ENCODE results near the gene AKR1C2. TPM values are rescaled to one million over a fixed set of nuclear protein-coding genes. Genes with fewer than 3 reads are reported as not detected.
"Not testable (repeated sequence)": the region's sequence is repeated elsewhere in the genome, so short reads cannot be mapped to it uniquely, and the experiment has no call there.

The AKR1C2 gene
- under 1 TPM in 2 of 3 donors, not detected in 1; 0.32 to 0.52 TPM for total RNA-seq

DNA sequence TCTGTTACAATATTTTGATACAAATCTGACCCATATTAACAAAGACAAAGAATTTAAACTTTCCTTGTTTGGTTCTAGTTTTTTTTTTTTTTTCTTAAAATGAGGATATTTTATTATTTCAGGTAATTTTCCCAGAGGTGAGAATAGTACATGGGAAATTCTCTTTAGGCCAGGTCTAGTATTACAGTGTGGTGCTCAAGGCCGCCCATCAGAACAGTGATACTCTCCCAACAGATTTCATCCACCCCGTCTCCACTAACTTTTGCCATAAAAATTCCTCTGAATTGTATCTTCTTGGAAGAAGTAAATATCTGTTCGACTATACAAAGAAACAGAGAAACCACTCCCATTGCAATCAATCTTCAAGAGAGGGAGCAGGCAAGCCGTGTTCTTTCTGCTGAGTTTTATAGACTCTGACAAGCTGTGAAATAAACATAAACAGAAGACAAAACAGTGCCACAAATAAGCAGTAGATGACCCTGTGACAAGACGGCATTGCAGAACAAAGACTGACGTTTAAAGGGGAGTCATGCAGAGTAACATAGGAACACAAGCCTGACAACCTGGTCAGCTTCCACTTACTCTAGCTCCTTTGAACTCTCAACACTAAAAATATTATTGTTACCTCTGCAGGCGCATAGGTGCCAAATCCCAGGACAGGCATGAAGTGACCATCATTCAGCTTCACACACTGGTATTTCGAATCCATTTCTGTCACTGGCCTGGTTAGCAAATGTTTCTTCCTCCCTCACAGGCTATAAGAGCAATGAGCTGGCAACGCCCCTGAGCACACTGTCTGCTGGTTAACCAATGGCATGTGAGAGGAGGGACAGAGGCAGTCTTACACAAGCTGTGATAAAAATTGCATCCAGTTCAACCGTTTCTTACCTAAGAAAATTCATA is at the start of gene AKR1C2:
TSS of gene AKR1C2 (minus strand) at position 731 of the 903 bp plus-strand sequence. CDS start at position 709, 22 bp downstream.
- H3K9me3 Mint-ChIP-seq; H3K4me3 Mint-ChIP-seq; H3K36me3 Mint-ChIP-seq (ENCODE audit: insufficient read depth); H3K27me3 Mint-ChIP-seq (ENCODE audit: low read depth); ATAC-seq; H3K4me1 Mint-ChIP-seq (ENCODE audit: low read depth); DNase-seq: not testable (repeated sequence)

DNA sequence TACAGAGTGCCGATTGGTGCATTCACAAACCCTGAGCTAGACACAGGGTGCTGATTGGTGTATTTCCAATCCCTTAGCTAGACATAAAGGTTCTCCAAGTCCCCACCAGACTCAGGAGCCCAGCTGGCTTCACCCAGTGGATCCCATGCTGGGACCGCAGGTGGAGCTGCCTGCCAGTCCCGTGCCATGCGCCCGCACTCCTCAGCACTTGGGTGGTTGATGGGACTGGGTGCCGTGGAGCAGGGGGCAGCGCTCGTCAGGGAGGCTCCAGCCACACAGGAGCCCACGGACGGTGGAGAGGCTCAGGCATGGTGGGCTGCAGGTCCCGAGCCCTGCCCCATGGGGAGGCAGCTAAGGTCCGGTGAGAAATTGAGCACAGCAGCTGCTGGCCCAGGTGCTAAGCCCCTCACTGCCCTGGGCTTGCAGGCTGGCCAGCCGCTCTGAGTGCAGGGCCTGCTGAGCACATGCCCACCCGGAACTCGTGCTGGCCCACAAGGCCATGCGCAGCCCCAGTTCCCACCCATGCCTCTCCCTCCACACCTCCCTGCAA is 49.4 kb upstream of the AKR1C2 start:
- ATAC-seq; H3K27me3 Mint-ChIP-seq (ENCODE audit: low read depth); H3K9me3 Mint-ChIP-seq; H3K36me3 Mint-ChIP-seq (ENCODE audit: insufficient read depth); H3K4me1 Mint-ChIP-seq (ENCODE audit: low read depth); H3K4me3 Mint-ChIP-seq; DNase-seq: not testable (repeated sequence)

DNA sequence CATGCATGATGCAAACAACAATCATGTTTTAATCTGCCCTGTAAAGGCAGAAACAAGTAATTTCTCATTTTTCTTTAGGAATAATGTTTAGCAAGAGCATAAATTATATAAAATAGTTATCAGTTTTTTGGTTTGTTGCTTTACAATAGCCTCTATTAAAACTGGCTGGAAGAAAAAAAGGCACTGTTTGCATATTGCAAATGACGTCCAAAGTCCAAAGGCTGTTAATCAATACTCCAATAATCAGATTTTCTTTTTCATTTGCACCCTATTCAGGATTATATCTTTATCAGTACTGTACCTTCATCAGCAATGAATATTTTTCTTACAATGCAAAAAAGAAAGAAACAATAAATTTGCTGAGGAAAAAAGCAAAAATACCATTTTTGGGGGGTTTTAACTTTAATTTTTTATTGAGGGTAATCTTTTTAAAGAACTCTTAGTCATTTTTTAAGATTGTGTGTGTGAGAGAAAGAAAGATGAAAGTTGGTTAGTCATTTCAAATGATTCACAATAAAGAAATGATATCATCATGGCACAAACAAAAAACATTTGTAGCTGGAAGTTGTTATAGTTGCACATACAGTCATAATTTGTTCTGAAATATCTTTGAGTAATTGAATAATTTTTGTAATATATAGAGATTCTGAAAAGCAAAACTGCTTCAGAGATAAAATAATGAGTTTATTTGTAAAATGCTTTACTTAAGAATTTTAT is 44.4 kb upstream of the AKR1C2 start:
- Mint-ChIP-seq H3K27me3 (ENCODE audit: low read depth) (no peaks in the 10 kb centered on the region), H3K4me1 (ENCODE audit: low read depth) (no peaks in the 10 kb centered on the region), H3K4me3 (no peak overlapping the region), H3K9me3 (no peaks in the 10 kb centered on the region), H3K36me3 (ENCODE audit: insufficient read depth) (no peaks in the 10 kb centered on the region)
- ATAC-seq (no peak), DNase-seq (no peak)

GRCh38 chr10:5047055-5047454 is 43.4 kb upstream of the AKR1C2 start:
- H3K4me3 Mint-ChIP-seq; H3K36me3 Mint-ChIP-seq (ENCODE audit: insufficient read depth); H3K9me3 Mint-ChIP-seq; H3K4me1 Mint-ChIP-seq (ENCODE audit: low read depth); H3K27me3 Mint-ChIP-seq (ENCODE audit: low read depth); ATAC-seq; DNase-seq: not testable (repeated sequence)

DNA sequence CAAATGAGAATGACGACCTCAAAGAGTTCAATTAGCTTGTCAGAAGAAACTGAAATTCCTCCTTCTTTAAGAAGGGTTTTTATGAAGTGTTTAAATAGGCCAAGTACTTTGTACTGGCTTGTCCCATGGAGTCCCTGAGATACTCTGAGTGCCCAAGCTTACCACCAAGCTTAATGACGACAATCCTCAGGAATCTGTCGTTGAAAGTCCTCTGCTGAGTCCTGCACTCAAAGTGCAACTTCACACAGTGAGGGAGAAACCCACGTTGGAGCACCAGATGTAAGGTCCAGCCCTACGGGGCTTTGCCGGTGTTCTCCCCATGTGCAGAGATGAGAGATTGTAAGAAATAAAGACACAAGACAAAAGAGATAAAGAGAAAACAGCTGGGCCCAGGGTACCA is 42.8 kb upstream of the AKR1C2 start:
- Mint-ChIP-seq H3K27me3 (ENCODE audit: low read depth) (peaks cover under 1% of the 10 kb centered on the region), H3K4me3 (no peak overlapping the region), H3K4me1 (ENCODE audit: low read depth) (peaks cover under 1% of the 10 kb centered on the region), H3K36me3 (ENCODE audit: insufficient read depth) (no peaks in the 10 kb centered on the region), H3K9me3 (no peaks in the 10 kb centered on the region)
- ATAC-seq, result no peak
- DNase-seq, result no peak

DNA sequence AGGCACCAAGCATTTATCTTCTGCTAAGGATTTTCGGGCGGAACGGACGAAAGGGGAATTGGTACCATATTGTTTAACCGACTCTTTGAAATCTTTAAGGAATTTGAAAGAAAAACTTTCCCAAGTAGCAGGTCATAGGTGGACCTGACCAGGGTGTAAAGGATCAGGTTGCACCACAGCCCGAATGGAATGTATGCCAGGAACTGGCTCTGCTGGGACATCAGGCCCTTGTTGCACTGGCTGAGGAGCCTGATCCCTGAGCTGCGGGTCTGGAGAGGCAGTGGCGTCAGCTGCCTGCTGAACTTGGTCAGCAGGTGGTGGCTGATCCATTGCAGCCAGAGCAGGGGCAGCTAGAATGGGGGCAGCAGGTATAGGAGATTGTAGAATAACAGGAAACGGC is 41.4 kb upstream of the AKR1C2 start:
- Mint-ChIP-seq H3K4me3 (no peak overlapping the region), H3K4me1 (ENCODE audit: low read depth) (peaks cover 3% of the 10 kb centered on the region), H3K27me3 (ENCODE audit: low read depth) (peaks cover 4% of the 10 kb centered on the region), H3K9me3 (no peaks in the 10 kb centered on the region), H3K36me3 (ENCODE audit: insufficient read depth) (no peaks in the 10 kb centered on the region)
- no peak for DNase-seq
- no peak for ATAC-seq

DNA sequence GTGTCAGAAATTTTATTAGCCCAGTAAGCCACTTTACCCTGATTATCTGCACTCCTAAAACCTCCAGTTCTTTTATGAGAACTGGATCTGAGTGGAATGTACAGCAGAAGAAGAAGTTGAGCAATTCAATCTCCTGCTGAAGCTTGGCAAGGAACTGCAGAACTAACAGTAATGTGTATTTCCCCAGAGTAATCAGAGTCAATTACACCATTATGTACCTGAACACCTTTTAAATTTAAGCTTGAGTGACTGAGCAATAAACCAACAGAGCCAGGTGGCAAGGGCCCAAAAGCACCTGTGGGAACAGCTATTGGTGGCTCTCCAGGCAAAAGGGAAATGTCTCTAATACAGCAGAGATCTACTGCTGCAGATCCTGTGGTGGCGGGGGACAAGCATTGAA is 40.1 kb upstream of the AKR1C2 start:
- ATAC-seq (no peak), DNase-seq (no peak)
- H3K9me3 Mint-ChIP-seq, result no peaks in the 10 kb centered on the region
- H3K27me3 Mint-ChIP-seq (ENCODE audit: low read depth), result peaks cover 4% of the 10 kb centered on the region
- H3K4me1 Mint-ChIP-seq (ENCODE audit: low read depth), result peaks cover 3% of the 10 kb centered on the region
- H3K36me3 Mint-ChIP-seq (ENCODE audit: insufficient read depth), result no peaks in the 10 kb centered on the region
- H3K4me3 Mint-ChIP-seq, result no peak overlapping the region

GRCh38 chr10:5042922-5043321 is 39.3 kb upstream of the AKR1C2 start:
- Mint-ChIP-seq H3K4me3 (no peak overlapping the region), H3K27me3 (ENCODE audit: low read depth) (peaks cover 4% of the 10 kb centered on the region), H3K4me1 (ENCODE audit: low read depth) (peaks cover 3% of the 10 kb centered on the region), H3K9me3 (no peaks in the 10 kb centered on the region), H3K36me3 (ENCODE audit: insufficient read depth) (no peaks in the 10 kb centered on the region)
- DNase-seq, result no peak
- ATAC-seq, result no peak

DNA sequence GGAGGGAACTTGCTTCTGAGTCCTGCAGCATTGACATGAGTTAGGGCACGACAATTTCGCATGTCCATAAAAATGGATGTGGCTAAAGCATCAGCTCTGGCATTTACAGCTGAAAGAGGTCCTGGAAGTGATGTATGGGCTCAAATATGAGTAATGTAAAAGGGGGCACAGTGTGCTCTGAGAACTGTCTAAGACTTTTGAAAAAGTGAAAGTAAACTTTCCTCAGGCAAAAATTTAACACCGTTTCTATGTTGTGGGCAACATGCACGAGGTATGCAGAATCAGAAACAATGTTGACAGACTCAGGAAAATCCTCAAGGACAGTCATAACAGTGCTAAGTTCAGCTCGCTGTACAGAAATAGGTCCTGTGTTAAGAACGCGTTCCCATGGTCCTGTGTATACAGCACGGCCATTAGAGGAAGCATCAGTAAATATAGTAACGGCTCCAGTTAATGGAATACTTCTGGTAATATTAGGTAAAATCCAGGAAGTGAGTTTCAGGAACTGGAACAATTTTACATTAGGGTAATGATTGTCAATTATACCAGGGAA is 37.9 kb upstream of the AKR1C2 start:
- Mint-ChIP-seq H3K27me3 (ENCODE audit: low read depth) (peaks cover 7% of the 10 kb centered on the region), H3K4me3 (no peak overlapping the region), H3K36me3 (ENCODE audit: insufficient read depth) (no peaks in the 10 kb centered on the region), H3K9me3 (no peaks in the 10 kb centered on the region), H3K4me1 (ENCODE audit: low read depth) (peaks cover 3% of the 10 kb centered on the region)
- DNase-seq (no peak), ATAC-seq (no peak)

DNA sequence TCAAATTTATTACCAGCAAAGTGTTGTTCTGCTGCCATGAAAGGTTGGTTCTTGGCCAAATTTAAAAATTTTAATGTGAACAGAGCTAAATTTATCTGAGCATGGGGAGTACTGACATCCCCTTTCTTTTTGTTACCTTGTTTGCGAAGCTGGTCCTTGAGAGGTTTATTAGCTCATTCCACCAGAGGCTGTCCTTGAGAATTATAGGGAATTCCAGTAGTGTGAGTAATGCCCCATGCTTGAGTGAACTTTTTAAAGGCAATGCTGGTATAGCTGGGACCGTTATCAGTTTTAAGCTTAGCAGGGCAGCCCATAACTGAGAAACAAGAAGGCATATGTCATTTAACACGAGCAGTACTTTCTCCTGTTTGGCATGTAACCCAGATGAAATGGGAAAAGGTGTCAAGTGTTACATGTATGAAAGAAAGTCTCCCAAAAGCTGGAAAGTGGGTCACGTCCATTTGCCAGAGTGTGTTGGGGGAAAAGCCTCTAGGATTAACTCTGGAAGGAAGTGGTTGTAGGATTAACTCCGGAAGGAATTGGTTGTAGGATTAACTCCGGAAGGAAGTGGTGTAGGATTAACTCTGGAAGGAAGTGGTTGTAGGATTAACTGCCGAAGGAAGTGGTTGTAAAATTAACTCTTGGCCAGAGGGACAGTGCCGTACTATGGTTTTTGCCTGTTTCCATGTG is 37.3 kb upstream of the AKR1C2 start:
- Mint-ChIP-seq H3K9me3 (no peaks in the 10 kb centered on the region), H3K36me3 (ENCODE audit: insufficient read depth) (no peaks in the 10 kb centered on the region), H3K27me3 (ENCODE audit: low read depth) (peaks cover 7% of the 10 kb centered on the region), H3K4me1 (ENCODE audit: low read depth) (peaks cover 3% of the 10 kb centered on the region), H3K4me3 (no peak overlapping the region)
- ATAC-seq, result no peak
- no peak for DNase-seq

GRCh38 chr10:5040010-5040673 is 36.5 kb upstream of the AKR1C2 start:
- Mint-ChIP-seq H3K4me3 (no peak overlapping the region), H3K36me3 (ENCODE audit: insufficient read depth) (no peaks in the 10 kb centered on the region), H3K4me1 (ENCODE audit: low read depth) (peaks cover 3% of the 10 kb centered on the region), H3K9me3 (peaks cover 7% of the 10 kb centered on the region), H3K27me3 (ENCODE audit: low read depth) (peaks cover 7% of the 10 kb centered on the region)
- ATAC-seq (no peak), DNase-seq (no peak)

DNA sequence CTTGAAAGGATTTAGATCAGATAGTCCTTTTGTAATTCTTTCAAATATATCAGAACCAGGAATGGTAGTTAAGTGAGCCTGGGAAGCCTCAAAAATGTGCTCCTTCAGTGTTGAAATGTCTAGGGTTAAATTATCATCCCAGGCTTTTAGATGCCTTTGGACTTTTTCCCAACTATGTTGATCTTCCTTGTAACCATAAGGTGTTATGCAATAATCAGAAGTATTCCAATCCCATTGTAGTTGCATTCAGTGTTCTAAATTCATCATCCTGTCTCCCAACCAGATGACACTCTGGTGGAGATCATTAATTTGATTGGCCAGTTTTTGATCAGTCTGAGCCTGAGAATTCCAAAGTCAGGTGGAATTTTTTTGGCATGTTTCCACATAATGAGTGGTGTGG is 35.1 kb upstream of the AKR1C2 start:
- Mint-ChIP-seq H3K9me3 (peaks cover 17% of the 10 kb centered on the region), H3K27me3 (ENCODE audit: low read depth) (peaks cover 7% of the 10 kb centered on the region), H3K4me1 (ENCODE audit: low read depth) (peaks cover 3% of the 10 kb centered on the region), H3K36me3 (ENCODE audit: insufficient read depth) (no peaks in the 10 kb centered on the region), H3K4me3 (no peak overlapping the region)
- ATAC-seq (no peak), DNase-seq (no peak)

DNA sequence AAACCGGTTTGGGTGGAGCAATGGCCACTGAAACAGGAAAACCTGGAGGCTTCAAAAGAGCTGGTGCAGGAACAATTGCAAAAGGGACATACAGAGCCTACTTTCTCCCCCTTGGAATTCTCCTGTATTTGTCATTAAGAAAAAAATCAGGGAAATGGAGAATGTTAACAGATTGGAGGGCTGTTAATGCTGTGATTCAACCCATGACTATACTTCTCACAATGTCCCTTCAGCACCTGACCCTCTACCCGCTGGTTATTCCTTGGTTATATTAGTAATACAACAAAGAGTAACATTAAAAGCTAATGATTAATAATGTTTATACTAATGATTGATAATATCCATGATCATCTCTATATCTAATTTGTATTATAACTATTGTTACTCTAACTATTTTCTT is 34.4 kb upstream of the AKR1C2 start:
- Mint-ChIP-seq H3K9me3 (peaks cover 19% of the 10 kb centered on the region), H3K27me3 (ENCODE audit: low read depth) (peaks cover 7% of the 10 kb centered on the region), H3K4me1 (ENCODE audit: low read depth) (peaks cover 3% of the 10 kb centered on the region), H3K36me3 (ENCODE audit: insufficient read depth) (no peaks in the 10 kb centered on the region), H3K4me3 (no peak overlapping the region)
- no peak for ATAC-seq
- no peak for DNase-seq

Measured in activated T-cell treated with anti-CD3 and anti-CD28 coated beads, Interleukin-2, amount 50 U/mL, for 4 hours (primary cell).